ENCODE data around the gene ZFP1. TPM values are rescaled to one million over a fixed set of nuclear protein-coding genes. Genes with fewer than 3 reads are reported as not detected.

Gene ZFP1
- polyA plus RNA-seq, 1 of the 3 experiments (the other 2 are of a cell fraction), result 3.0 TPM

DNA sequence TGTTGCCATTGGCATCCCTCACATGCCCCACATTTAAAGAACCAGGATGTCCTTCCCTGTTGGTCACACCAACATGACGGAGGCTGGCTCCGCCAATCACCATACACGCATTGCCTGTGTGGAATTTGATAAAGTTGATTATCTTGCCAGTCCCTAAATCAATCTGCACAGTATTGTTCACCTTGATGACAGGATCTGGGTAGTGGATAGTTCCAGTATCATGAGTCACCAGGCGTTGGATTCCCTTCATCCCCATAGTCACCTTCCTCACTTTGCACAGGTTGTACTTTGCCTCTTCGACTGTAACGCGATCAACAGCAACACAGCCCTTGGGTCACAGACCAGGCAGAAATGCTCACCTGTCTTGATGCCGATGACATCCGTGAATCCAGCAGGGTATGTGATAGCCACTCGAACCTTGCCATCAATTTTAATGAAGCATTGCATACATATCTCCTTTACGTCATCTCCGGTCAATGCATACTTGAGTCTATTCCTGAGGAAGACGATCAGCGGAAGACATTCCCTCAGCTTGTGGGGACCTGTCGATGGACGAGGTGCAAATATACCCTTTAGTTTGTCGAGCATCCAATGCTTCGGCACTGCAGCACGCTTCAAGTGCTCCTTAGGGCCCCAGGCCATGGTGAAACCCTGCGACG lies 44.4 kb downstream of the ZFP1 start (continued):
- TF ChIP-seq EP300 (IDR thresholded peaks at IDR 0.05; ENCODE audit: borderline replicate concordance in 1 of 2, low read depth in 1 of 2, low read length in 1 of 2) (no peak), TCF12 (IDR thresholded peaks at IDR 0.05) (no peak), FOSL2 (IDR thresholded peaks at IDR 0.05; ENCODE audit: borderline replicate concordance, low read depth) (no peak), FOXM1 (IDR thresholded peaks at IDR 0.05; ENCODE audit: low read depth) (no peak), TAF1 (IDR thresholded peaks at IDR 0.05; ENCODE audit: borderline replicate concordance, low read depth, low read length) (no peak), RXRA (IDR thresholded peaks at IDR 0.05; ENCODE audit: borderline replicate concordance, low read depth) (no peak), JUND (IDR thresholded peaks at IDR 0.05) (no peak), GABPA (IDR thresholded peaks at IDR 0.05; ENCODE audit: low read depth) (no peak), SIN3A (IDR thresholded peaks at IDR 0.05; ENCODE audit: borderline replicate concordance, low read depth, low read length) (no peak), POLR2AphosphoS5 (IDR thresholded peaks at IDR 0.05; ENCODE audit: low read depth, low read length) (no peak)
- TF ChIP-seq, protein P1, sequence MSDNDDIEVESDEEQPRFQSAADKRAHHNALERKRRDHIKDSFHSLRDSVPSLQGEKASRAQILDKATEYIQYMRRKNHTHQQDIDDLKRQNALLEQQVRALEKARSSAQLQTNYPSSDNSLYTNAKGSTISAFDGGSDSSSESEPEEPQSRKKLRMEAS (IDR thresholded peaks at IDR 0.05; ENCODE audit: low read depth), result no peak
- TF ChIP-seq, protein P2, sequence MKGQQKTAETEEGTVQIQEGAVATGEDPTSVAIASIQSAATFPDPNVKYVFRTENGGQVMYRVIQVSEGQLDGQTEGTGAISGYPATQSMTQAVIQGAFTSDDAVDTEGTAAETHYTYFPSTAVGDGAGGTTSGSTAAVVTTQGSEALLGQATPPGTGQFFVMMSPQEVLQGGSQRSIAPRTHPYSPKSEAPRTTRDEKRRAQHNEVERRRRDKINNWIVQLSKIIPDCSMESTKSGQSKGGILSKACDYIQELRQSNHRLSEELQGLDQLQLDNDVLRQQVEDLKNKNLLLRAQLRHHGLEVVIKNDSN (IDR thresholded peaks at IDR 0.05; ENCODE audit: borderline replicate concordance, low read depth), result no peak

DNA sequence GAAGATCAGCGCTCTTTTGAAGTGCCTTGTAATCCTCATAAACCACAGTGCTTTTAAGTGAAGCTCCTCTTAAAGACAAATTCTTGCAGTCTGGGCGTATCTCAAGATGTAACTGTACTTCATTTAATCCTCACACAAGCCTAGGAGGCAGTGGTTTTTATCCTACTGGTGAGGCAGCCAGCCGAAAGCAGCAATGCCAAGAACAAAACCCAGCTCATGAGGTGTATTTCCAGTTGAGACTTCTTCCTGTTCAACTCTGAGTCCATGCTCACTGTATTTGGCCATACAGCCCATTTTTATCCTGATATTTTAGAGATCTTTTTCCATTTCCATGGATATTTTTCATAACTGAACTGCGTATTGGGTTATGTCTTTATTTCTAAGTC lies 44.9 kb downstream of the ZFP1 start:
- H3F3A ChIP-seq (replicated peaks; ENCODE audit: insufficient read depth), result no peaks in the 10 kb centered on the region
- H3K27me3 ChIP-seq (ENCODE audit: insufficient read depth), result no peaks in the 10 kb centered on the region; the same call in 1 of the 2 replicates
- TF ChIP-seq MXI1 (IDR thresholded peaks at IDR 0.05; ENCODE audit: low read depth, low read length), result no peak
- TF ChIP-seq SIN3A (IDR thresholded peaks at IDR 0.05; ENCODE audit: borderline replicate concordance, low read depth, low read length), result no peak
- TF ChIP-seq GABPA (IDR thresholded peaks at IDR 0.05; ENCODE audit: low read depth), result no peak
- TF ChIP-seq RCOR1 (IDR thresholded peaks at IDR 0.05; ENCODE audit: low read length), result no peak
- TF ChIP-seq RFX5 (IDR thresholded peaks at IDR 0.05; ENCODE audit: low read length), result no peak
- no peak for TF ChIP-seq POLR2AphosphoS5 (IDR thresholded peaks at IDR 0.05; ENCODE audit: low read depth, low read length)
- TF ChIP-seq MEF2A (IDR thresholded peaks at IDR 0.05; ENCODE audit: borderline replicate concordance, low read depth), result no peak
- TF ChIP-seq ELF1 (IDR thresholded peaks at IDR 0.05), result no peak
- TF ChIP-seq, protein P3, sequence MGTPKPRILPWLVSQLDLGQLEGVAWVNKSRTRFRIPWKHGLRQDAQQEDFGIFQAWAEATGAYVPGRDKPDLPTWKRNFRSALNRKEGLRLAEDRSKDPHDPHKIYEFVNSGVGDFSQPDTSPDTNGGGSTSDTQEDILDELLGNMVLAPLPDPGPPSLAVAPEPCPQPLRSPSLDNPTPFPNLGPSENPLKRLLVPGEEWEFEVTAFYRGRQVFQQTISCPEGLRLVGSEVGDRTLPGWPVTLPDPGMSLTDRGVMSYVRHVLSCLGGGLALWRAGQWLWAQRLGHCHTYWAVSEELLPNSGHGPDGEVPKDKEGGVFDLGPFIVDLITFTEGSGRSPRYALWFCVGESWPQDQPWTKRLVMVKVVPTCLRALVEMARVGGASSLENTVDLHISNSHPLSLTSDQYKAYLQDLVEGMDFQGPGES (IDR thresholded peaks at IDR 0.05; ENCODE audit: low read depth, low read length), result no peak
- no peak for TF ChIP-seq CHD2 (IDR thresholded peaks at IDR 0.05; ENCODE audit: low read length, partially characterized antibody)
- TF ChIP-seq RXRA (IDR thresholded peaks at IDR 0.05; ENCODE audit: borderline replicate concordance, low read depth), result no peak
- POLR2A ChIA-PET, result no interaction called here
- H3K4me1 ChIP-seq (ENCODE audit: control insufficient read depth in 1 of 2, insufficient read depth in 2 of 2, low read depth in 1 of 2, low read length in 1 of 2), result peaks cover 0 to 6% of the 10 kb centered on the region in 2 experiments; a peak in 1 of 4 replicates
- no peaks in the 10 kb centered on the region for H3K9me3 ChIP-seq
- no peaks in the 10 kb centered on the region for H3K79me2 ChIP-seq (ENCODE audit: insufficient read depth)
- H3K36me3 ChIP-seq (replicated peaks in 1 of 2; ENCODE audit: control insufficient read depth in 1 of 2, insufficient read depth in 2 of 2, low read length in 1 of 2), result no peaks in the 10 kb centered on the region
- no peaks in the 10 kb centered on the region for H3K9me2 ChIP-seq
- CTCF ChIA-PET, result interaction anchor here (1.3 kb wide), 1 partner anchor 41 kb away, joined by 6 read pairs; no protein-coding TSS in a partner anchor
- no peak for DNase-seq
- no peak overlapping the region for H3K9ac ChIP-seq
- 66% methylated on average over 3 of the region's 4 CpGs for WGBS (ENCODE audit: low lambda C conversion rate)
- no peak overlapping the region for H2AFZ ChIP-seq (ENCODE audit: low read depth)
- no peak overlapping the region for H3K27ac ChIP-seq (ENCODE audit: low read depth in 2 of 2, low read length in 1 of 2)
- H4K20me1 ChIP-seq (ENCODE audit: insufficient read depth), result no peaks in the 10 kb centered on the region
- H3K4me2 ChIP-seq, result no peak overlapping the region
- H3K4me3 ChIP-seq (ENCODE audit: low read depth in 2 of 2, low read length in 1 of 2), result no peak overlapping the region

All from SK-N-SH (cell line).